HepG2 (cell line): Measurements from ENCODE around the gene RASAL3. TPM values are rescaled to one million over a fixed set of nuclear protein-coding genes. Genes with fewer than 3 reads are reported as not detected.
A peak's percentile ranks its signal among the peaks of the same experiment; 100 is the strongest.

Experiments
- ATAC-seq: fragments of 200-7000 bp; cut with Tn5 transposase; 3 replicates; pipeline ENCODE4 v1.9.1; 2020; ENCODE audit warnings: mild to moderate bottlenecking, moderate library complexity
- BruUV-seq: library from RNA; stranded (reverse); fragments of 400-500 nt; replicated peaks from 2 replicates; lab custom pipeline; 2021; lab: Mats Ljungman, UMichigan
- CTCF ChIA-PET: fragments of 300-600 bp; formaldehyde crosslinking; extraction: SDS; loops from one replicate; lab custom pipeline; 2021; ENCODE audit warnings: low total read pairs, inconsistent platforms, low intra/inter-chr PET ratio; lab: Yijun Ruan, JAX
- POLR2A ChIA-PET: fragments of 350-600 bp; sonication (Branson Sonifier 250); formaldehyde crosslinking; loops from one replicate; lab custom pipeline; 2020; ENCODE audit warnings: antibody characterized with exemption, inconsistent platforms; lab: Yijun Ruan, JAX
- DNase-seq: peaks from one replicate; pipeline ENCODE4 v3.0.0-alpha.2; 2015; ENCODE audit warnings: low spot score
- FAIRE-seq: peaks from 3 replicates; lab custom pipeline; 2011; peaks lifted over from hg19 to GRCh38; lab: Jason Lieb, UNC
- H2AFZ ChIP-seq: one replicate; pipeline ENCODE4 v1.6.1; 2011; ENCODE audit warnings: low read length, inconsistent platforms
- H3K27ac ChIP-seq: fragments of 300-600 bp; 3 replicates; pipeline ENCODE4 v1.8.0; 2011; ENCODE audit warnings: mixed run types, mild to moderate bottlenecking, mixed read lengths, low read length, inconsistent platforms; ENCODE audit not compliant: insufficient read depth; ENCODE audit errors: extremely low read length
- H3K27me3 ChIP-seq, 2 experiments: fragments of 200-600 bp in 1 of 2; 2 replicates in 1 of 2; 3 replicates in 1 of 2; pipeline versions ENCODE4 v1.6.0 to v1.8.0; 2011; ENCODE audit warnings: low read length in 2 of 2, mild to moderate bottlenecking in 2 of 2, moderate library complexity in 2 of 2, inconsistent platforms in 1 of 2; ENCODE audit not compliant: insufficient read depth in 2 of 2, control insufficient read depth in 1 of 2
- H3K36me3 ChIP-seq, 2 experiments: fragments of 200-600 bp in 1 of 2; replicated peaks in 1 of 2; 2 replicates in 1 of 2; 3 replicates in 1 of 2; pipeline versions ENCODE4 v1.5.1 to v1.8.0; 2011; ENCODE audit warnings: low read length in 2 of 2, inconsistent platforms in 1 of 2; ENCODE audit not compliant: insufficient read depth in 2 of 2, control insufficient read depth in 1 of 2
- H3K4me1 ChIP-seq: 2 replicates; pipeline ENCODE4 v1.5.1; 2012; ENCODE audit warnings: low read length, inconsistent platforms; ENCODE audit not compliant: insufficient read depth
- H3K4me2 ChIP-seq: 2 replicates; pipeline ENCODE4 v1.6.0; 2011; ENCODE audit warnings: low read depth, low read length, inconsistent platforms
- H3K4me3 ChIP-seq, 3 experiments: fragments of 200-600 bp in 1 of 3; sonication (generic), shearing (Covaris generic) in 1 of 3; replicated peaks in 1 of 3; 2 replicates each; pipeline ENCODE4 v1.5.1; 2011 to 2016; ENCODE audit warnings: low read length in 3 of 3, inconsistent platforms in 2 of 3, low read depth in 2 of 3, mild to moderate bottlenecking in 2 of 3, control low read depth in 1 of 3, mixed read lengths in 1 of 3; ENCODE audit not compliant: insufficient read depth in 1 of 3
- H3K79me2 ChIP-seq: one replicate; pipeline ENCODE4 v1.6.1; 2011; ENCODE audit warnings: low read length, inconsistent platforms; ENCODE audit not compliant: insufficient read depth
- H3K9ac ChIP-seq: 2 replicates; pipeline ENCODE4 v1.6.0; 2011; ENCODE audit warnings: mild to moderate bottlenecking, low read depth, low read length, inconsistent platforms; ENCODE audit not compliant: insufficient read depth
- H3K9me3 ChIP-seq: 2 replicates; pipeline ENCODE4 v1.5.1; 2012; ENCODE audit warnings: mild to moderate bottlenecking, low read length
- H4K20me1 ChIP-seq: 2 replicates; pipeline ENCODE4 v1.6.0; 2011; ENCODE audit warnings: inconsistent platforms, mild to moderate bottlenecking, low read length, moderate library complexity; ENCODE audit not compliant: insufficient read depth
- AGO1 ChIP-seq: fragments of 200-400 bp; formaldehyde crosslinking; IDR thresholded peaks from 2 replicates; pipeline ENCODE4 v1.6.1; 2017; ENCODE audit warnings: mild to moderate bottlenecking, low read depth, low read length, moderate library complexity; ENCODE audit not compliant: poor library complexity, severe bottlenecking
- AGO2 ChIP-seq: fragments of 200-400 bp; formaldehyde crosslinking; optimal IDR thresholded peaks from 2 replicates; pipeline ENCODE3; 2017; ENCODE audit warnings: mild to moderate bottlenecking, low read depth, low read length, moderate library complexity
- EHMT2 ChIP-seq: fragments of 200-600 bp; sonication (generic); IDR thresholded peaks from 2 replicates; pipeline ENCODE4 v1.7.0; 2017; ENCODE audit warnings: antibody characterized with exemption, low read depth, low read length, borderline replicate concordance
- MEF2D ChIP-seq: sonication (generic); formaldehyde crosslinking; IDR thresholded peaks from 2 replicates; pipeline ENCODE4 v1.5.1; 2020; ENCODE audit warnings: mild to moderate bottlenecking, missing genetic modification reagents
- RBFOX2 ChIP-seq: fragments of 200-400 bp; formaldehyde crosslinking; IDR thresholded peaks from 2 replicates; pipeline ENCODE4 v1.6.1; 2017; ENCODE audit warnings: low read depth, mild to moderate bottlenecking, low read length
- SMAD3 ChIP-seq: sonication (generic); formaldehyde crosslinking; IDR thresholded peaks from 2 replicates; pipeline ENCODE4 v1.4.0; 2020; ENCODE audit warnings: missing genetic modification reagents
- SYNCRIP ChIP-seq: fragments of 200-400 bp; formaldehyde crosslinking; IDR thresholded peaks from 2 replicates; pipeline ENCODE4 v1.6.1; 2018; ENCODE audit warnings: mild to moderate bottlenecking, low read depth, low read length; ENCODE audit not compliant: insufficient read depth
- TBP ChIP-seq: sonication (generic); formaldehyde crosslinking; IDR thresholded peaks from 2 replicates; pipeline ENCODE4 v1.5.0; 2020; ENCODE audit warnings: missing genetic modification reagents
- TFDP2 ChIP-seq: sonication (generic); formaldehyde crosslinking; IDR thresholded peaks from 2 replicates; pipeline ENCODE4 v1.4.0; 2020; ENCODE audit warnings: missing genetic modification reagents
- ZNF180 ChIP-seq: sonication (generic); formaldehyde crosslinking; IDR thresholded peaks from 2 replicates; pipeline ENCODE4 v1.4.0; 2020; ENCODE audit warnings: low read depth, missing genetic modification reagents, borderline replicate concordance
- ZNF644 ChIP-seq: IDR thresholded peaks from 2 replicates; pipeline ENCODE4 v1.6.1; 2016; ENCODE audit warnings: low read depth
- WGBS: methylation state at CpG from one replicate; pipeline ENCODE4 v1.1.6; 2017; ENCODE audit warnings: low lambda C conversion rate; 5-methylcytosine and 5-hydroxymethylcytosine counted together
- in situ Hi-C: cut with HindIII; loops from 2 replicates; pipeline ENCODE4 v1.10.0; 2017; ENCODE audit warnings: low pct_unique_long_range_greater_than_20kb; ENCODE audit not compliant: extremely low pct_ligation_motif_present
- intact Hi-C: fragments of 100-400 bp; cut with micrococcal nuclease; formaldehyde crosslinking; loops from one replicate; pipeline ENCODE4 v1.10.0; 2022; ENCODE audit not compliant: unreplicated experiment
- polyA plus RNA-seq, 8 experiments: library from polyadenylated mRNA; depleted of rRNA in 3 of 8; stranded (reverse) in 7 of 8; unstranded in 1 of 8; fragments of >200 nt; fragmentation: Illumina TruSeq in 4 of 8; extraction: Trizol in 4 of 8; gene quantifications; 2 replicates each; pipeline versions ENCODE4 v1.2.1 to v1.2.3, GENCODE V29; 2011 to 2016; ENCODE audit warnings: low read depth in 4 of 8, missing spikeins in 1 of 8, mixed read lengths in 1 of 8; ENCODE audit not compliant: insufficient read depth in 1 of 8
- total RNA-seq, 5 experiments: library from RNA; depleted of rRNA; stranded (reverse); fragments of >200 nt; fragmentation: Illumina TruSeq; extraction: Trizol; gene quantifications; 2 replicates each; pipeline ENCODE4 v1.2.3, GENCODE V29; 2016; ENCODE audit warnings: low read depth in 1 of 5
- TF ChIP-seq, protein P1 (sequence below): sonication (generic); formaldehyde crosslinking; IDR thresholded peaks from 2 replicates; pipeline ENCODE4 v1.9.0; 2021; ENCODE audit warnings: missing genetic modification reagents, mild to moderate bottlenecking, borderline replicate concordance
- TF ChIP-seq, protein P2 (sequence below): sonication (generic); formaldehyde crosslinking; IDR thresholded peaks from 2 replicates; pipeline ENCODE4 v1.8.0; 2022; ENCODE audit warnings: low read depth, missing genetic modification reagents

Gene RASAL3
- total and polyA plus RNA-seq, 2 of the 13 experiments (the other 11 are each of a cell fraction or from before 2014, with no cell fraction given) = not detected

GRCh38 chr19:15424692-15425272 is 39.6 kb downstream of the RASAL3 start:
- CTCF ChIA-PET = no interaction called here
- no peak overlapping the region for H3K27ac ChIP-seq
- H3K27me3 ChIP-seq = no peaks in the 10 kb centered on the region; a peak in 1 of 5 replicates
- peaks cover 3% of the 10 kb centered on the region for H3K79me2 ChIP-seq
- WGBS = over 99% methylated on average over 19 of the region's 38 CpGs
- no peaks in the 10 kb centered on the region for H3K4me1 ChIP-seq
- H3K4me3 ChIP-seq = no peak overlapping the region
- intact Hi-C loops = no loop called here
- FAIRE-seq = no peak
- H3K9ac ChIP-seq = no peak overlapping the region
- no TSS peak for BruUV-seq
- H3K9me3 ChIP-seq = no peaks in the 10 kb centered on the region; the same call in 1 of the 2 replicates
- no peak for DNase-seq
- peaks cover 31 to 42% of the 10 kb centered on the region in 2 experiments; a peak in 4 of 5 replicates for H3K36me3 ChIP-seq
- TF ChIP-seq AGO2 (peak; percentile 75), SYNCRIP (no peak), RBFOX2 (peak; percentile 41; the same call in 1 of the 2 replicates)
- ATAC-seq = no peak
- no peak overlapping the region for H3K4me2 ChIP-seq
- POLR2A ChIA-PET = interaction anchor here (0.6 kb wide), 1 partner anchor 20 kb away, joined by 3 read pairs; no protein-coding TSS in a partner anchor
- H4K20me1 ChIP-seq = no peaks in the 10 kb centered on the region
- in situ Hi-C loops = loop anchor here (10.0 kb wide), 1 partner anchor 130 kb away; no protein-coding TSS in a partner anchor
- no peak overlapping the region for H2AFZ ChIP-seq

GRCh38 chr19:15424121-15424520 is 40.2 kb downstream of the RASAL3 start:
- Histone ChIP-seq H4K20me1 (no peaks in the 10 kb centered on the region), H3K9ac (no peak overlapping the region), H3K27ac (no peak overlapping the region), H3K4me2 (no peak overlapping the region), H3K79me2 (peaks cover 3% of the 10 kb centered on the region), H3K36me3 (peaks cover 31 to 42% of the 10 kb centered on the region in 2 experiments; a peak in 4 of 5 replicates), H2AFZ (no peak overlapping the region), H3K27me3 (no peaks in the 10 kb centered on the region; a peak in 1 of 5 replicates), H3K4me3 (no peak overlapping the region), H3K4me1 (no peaks in the 10 kb centered on the region), H3K9me3 (no peaks in the 10 kb centered on the region; the same call in 1 of the 2 replicates)
- no TSS peak for BruUV-seq
- CTCF ChIA-PET = no interaction called here
- DNase-seq (no peak), FAIRE-seq (no peak), ATAC-seq (no peak)
- in situ Hi-C loops = loop anchor here (10.0 kb wide), 1 partner anchor 131 kb away; no protein-coding TSS in a partner anchor
- intact Hi-C loops = no loop called here
- POLR2A ChIA-PET = interaction anchor here (0.6 kb wide), 1 partner anchor 19 kb away, joined by 3 read pairs; no protein-coding TSS in a partner anchor
- 96% methylated on average over 12 of the region's 13 CpGs for whole genome bisulfite sequencing
- TF ChIP-seq, protein P1, sequence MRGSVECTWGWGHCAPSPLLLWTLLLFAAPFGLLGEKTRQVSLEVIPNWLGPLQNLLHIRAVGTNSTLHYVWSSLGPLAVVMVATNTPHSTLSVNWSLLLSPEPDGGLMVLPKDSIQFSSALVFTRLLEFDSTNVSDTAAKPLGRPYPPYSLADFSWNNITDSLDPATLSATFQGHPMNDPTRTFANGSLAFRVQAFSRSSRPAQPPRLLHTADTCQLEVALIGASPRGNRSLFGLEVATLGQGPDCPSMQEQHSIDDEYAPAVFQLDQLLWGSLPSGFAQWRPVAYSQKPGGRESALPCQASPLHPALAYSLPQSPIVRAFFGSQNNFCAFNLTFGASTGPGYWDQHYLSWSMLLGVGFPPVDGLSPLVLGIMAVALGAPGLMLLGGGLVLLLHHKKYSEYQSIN (CRISPR knock-in tag) = no peak
- TF ChIP-seq ZNF644 (CRISPR knock-in tag) = no peak
- TF ChIP-seq AGO1 = no peak
- no peak for TF ChIP-seq ZNF180
- TF ChIP-seq TFDP2 = no peak
- no peak for TF ChIP-seq MEF2D (CRISPR knock-in tag)
- TF ChIP-seq EHMT2 = no peak
- no peak for TF ChIP-seq TBP
- TF ChIP-seq, protein P2, sequence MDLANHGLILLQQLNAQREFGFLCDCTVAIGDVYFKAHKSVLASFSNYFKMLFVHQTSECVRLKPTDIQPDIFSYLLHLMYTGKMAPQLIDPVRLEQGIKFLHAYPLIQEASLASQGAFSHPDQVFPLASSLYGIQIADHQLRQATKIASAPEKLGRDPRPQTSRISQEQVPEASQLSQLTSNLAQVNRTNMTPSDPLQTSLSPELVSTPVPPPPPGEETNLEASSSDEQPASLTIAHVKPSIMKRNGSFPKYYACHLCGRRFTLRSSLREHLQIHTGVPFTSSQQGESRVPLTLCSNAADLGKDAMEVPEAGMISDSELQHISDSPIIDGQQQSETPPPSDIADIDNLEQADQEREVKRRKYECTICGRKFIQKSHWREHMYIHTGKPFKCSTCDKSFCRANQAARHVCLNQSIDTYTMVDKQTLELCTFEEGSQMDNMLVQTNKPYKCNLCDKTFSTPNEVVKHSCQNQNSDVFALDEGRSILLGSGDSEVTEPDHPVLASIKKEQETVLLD (CRISPR knock-in tag) = no peak
- no peak for TF ChIP-seq SMAD3 (CRISPR knock-in tag)
